IMR-90 (cell line): ENCODE results near the gene BIRC5. TPM values are rescaled to one million over a fixed set of nuclear protein-coding genes. Genes with fewer than 3 reads are reported as not detected.

Experiments
- ATAC-seq: fragments of 200-7000 bp; cut with Tn5 transposase; 2 replicates; pipeline ENCODE4 v1.9.1; 2020; ENCODE audit warnings: low read depth, mild to moderate bottlenecking, moderate library complexity
- BruUV-seq: library from RNA; stranded (reverse); fragments of 400-500 nt; replicated peaks from 2 replicates; lab custom pipeline; 2021; lab: Mats Ljungman, UMichigan
- CTCF ChIA-PET: fragments of 300-600 bp; formaldehyde crosslinking; extraction: SDS; loops from one replicate; lab custom pipeline; 2021; ENCODE audit warnings: antibody characterized with exemption; lab: Yijun Ruan, JAX
- POLR2A ChIA-PET: fragments of 300-600 bp; sonication (Branson Sonifier 250); formaldehyde crosslinking; loops from one replicate; lab custom pipeline; 2022; ENCODE audit warnings: antibody characterized with exemption; ENCODE audit not compliant: unreplicated experiment; lab: Charles Lee
- DNase-seq: peaks from one replicate; pipeline ENCODE4 v3.0.0; 2013
- H2AFZ ChIP-seq: replicated peaks from 2 replicates; pipeline ENCODE3; 2013; ENCODE audit warnings: low read length, mild to moderate bottlenecking; ENCODE audit not compliant: poor library complexity
- H2AK5ac ChIP-seq: 2 replicates; pipeline ENCODE4 v1.6.1; 2013; ENCODE audit warnings: low read depth, low read length, inconsistent platforms
- H2AK9ac ChIP-seq: replicated peaks from 2 replicates; pipeline ENCODE3; 2013; ENCODE audit warnings: mild to moderate bottlenecking, low read depth, low read length, moderate library complexity; ENCODE audit not compliant: poor library complexity
- H2BK120ac ChIP-seq: 2 replicates; pipeline ENCODE4 v1.6.1; 2013; ENCODE audit warnings: low read depth, low read length, inconsistent platforms
- H2BK15ac ChIP-seq: 3 replicates; pipeline ENCODE4 v1.6.1; 2013; ENCODE audit warnings: low read depth, low read length, inconsistent platforms
- H2BK20ac ChIP-seq: 2 replicates; pipeline ENCODE4 v1.6.1; 2013; ENCODE audit warnings: low read depth, mild to moderate bottlenecking, inconsistent platforms, low read length, moderate library complexity
- H2BK5ac ChIP-seq: 2 replicates; pipeline ENCODE4 v1.6.1; 2013; ENCODE audit warnings: mild to moderate bottlenecking, low read depth, low read length, inconsistent platforms; ENCODE audit not compliant: poor library complexity, severe bottlenecking
- H3K14ac ChIP-seq: replicated peaks from 2 replicates; pipeline ENCODE4 v1.6.1; 2013; ENCODE audit warnings: low read depth, low read length, inconsistent platforms
- H3K18ac ChIP-seq: 2 replicates; pipeline ENCODE4 v1.6.1; 2013; ENCODE audit warnings: low read depth, low read length, control low read depth
- H3K23ac ChIP-seq: 2 replicates; pipeline ENCODE4 v1.6.1; 2013; ENCODE audit warnings: low read depth, low read length, inconsistent platforms
- H3K27ac ChIP-seq: 2 replicates; pipeline ENCODE4 v1.5.1; 2013; ENCODE audit warnings: mild to moderate bottlenecking, control low read depth, low read length; ENCODE audit not compliant: insufficient read depth
- H3K27me3 ChIP-seq: 2 replicates; pipeline ENCODE4 v1.6.1; 2013; ENCODE audit warnings: low read length; ENCODE audit not compliant: control insufficient read depth, insufficient read depth
- H3K36me3 ChIP-seq: 2 replicates; pipeline ENCODE4 v1.6.1; 2013; ENCODE audit warnings: low read length, mixed read lengths; ENCODE audit not compliant: control insufficient read depth, insufficient read depth
- H3K4ac ChIP-seq: 2 replicates; pipeline ENCODE4 v1.6.1; 2013; ENCODE audit warnings: low read depth, low read length, inconsistent platforms
- H3K4me1 ChIP-seq: 2 replicates; pipeline ENCODE4 v1.6.1; 2013; ENCODE audit warnings: low read length, mixed read lengths; ENCODE audit not compliant: control insufficient read depth, insufficient read depth
- H3K4me2 ChIP-seq: 2 replicates; pipeline ENCODE4 v1.6.1; 2013; ENCODE audit warnings: low read depth, mild to moderate bottlenecking, control low read depth, low read length, moderate library complexity
- H3K4me3 ChIP-seq: 2 replicates; pipeline ENCODE4 v1.5.1; 2013; ENCODE audit warnings: low read depth, mild to moderate bottlenecking, control low read depth, low read length, moderate library complexity; ENCODE audit not compliant: insufficient read depth
- H3K56ac ChIP-seq: 2 replicates; pipeline ENCODE4 v1.6.1; 2013; ENCODE audit warnings: low read length, inconsistent platforms; ENCODE audit not compliant: insufficient read depth; ENCODE audit errors: extremely low read depth
- H3K79me1 ChIP-seq, 2 experiments: 2 replicates each; pipeline ENCODE4 v1.6.1; 2013; ENCODE audit warnings: low read length in 2 of 2, inconsistent platforms in 1 of 2, low read depth in 1 of 2
- H3K9ac ChIP-seq: 2 replicates; pipeline ENCODE4 v1.6.1; 2013; ENCODE audit warnings: low read depth, low read length, control low read depth
- H3K9me1 ChIP-seq: 2 replicates; pipeline ENCODE4 v1.6.1; 2013; ENCODE audit warnings: low read length, inconsistent platforms; ENCODE audit not compliant: insufficient read depth
- H3K9me3 ChIP-seq: 2 replicates; pipeline ENCODE4 v1.6.1; 2013; ENCODE audit warnings: low read length; ENCODE audit not compliant: control insufficient read depth, insufficient read depth
- H4K20me1 ChIP-seq: 2 replicates; pipeline ENCODE4 v1.6.1; 2013; ENCODE audit warnings: low read length, inconsistent platforms; ENCODE audit not compliant: insufficient read depth
- H4K5ac ChIP-seq: 2 replicates; pipeline ENCODE4 v1.6.1; 2013; ENCODE audit warnings: mild to moderate bottlenecking, low read depth, low read length, control low read depth
- H4K8ac ChIP-seq, 2 experiments: 2 replicates each; pipeline ENCODE4 v1.6.1; 2013; ENCODE audit warnings: low read depth in 2 of 2, low read length in 2 of 2, control low read depth in 1 of 2, inconsistent platforms in 1 of 2
- H4K91ac ChIP-seq: 2 replicates; pipeline ENCODE4 v1.6.1; 2013; ENCODE audit warnings: low read depth, low read length, inconsistent platforms; ENCODE audit not compliant: insufficient read depth
- BHLHE40 ChIP-seq: fragments of 150-350 bp; IDR thresholded peaks from 2 replicates; pipeline ENCODE4 v1.6.1; 2016; ENCODE audit warnings: mild to moderate bottlenecking, low read depth, low read length
- CEBPB ChIP-seq: IDR thresholded peaks from 2 replicates; pipeline ENCODE4 v1.6.1; 2012; ENCODE audit warnings: low read depth, low read length, improper control_type of control experiment
- CHD1 ChIP-seq: IDR thresholded peaks from 2 replicates; pipeline ENCODE4 v1.6.1; 2012; ENCODE audit warnings: low read depth, low read length, improper control_type of control experiment
- FOS ChIP-seq: fragments of 150-350 bp; IDR thresholded peaks from 2 replicates; pipeline ENCODE4 v1.6.1; 2016; ENCODE audit warnings: low read depth, low read length
- MAFK ChIP-seq: IDR thresholded peaks from 2 replicates; pipeline ENCODE4 v1.6.1; 2012; ENCODE audit warnings: low read depth, low read length, improper control_type of control experiment
- MAZ ChIP-seq: IDR thresholded peaks from 2 replicates; pipeline ENCODE4 v1.6.1; 2012; ENCODE audit warnings: low read depth, mild to moderate bottlenecking, low read length, improper control_type of control experiment, moderate library complexity, borderline replicate concordance
- MXI1 ChIP-seq: IDR thresholded peaks from 2 replicates; pipeline ENCODE4 v1.6.1; 2012; ENCODE audit warnings: low read depth, mild to moderate bottlenecking, low read length, moderate library complexity, borderline replicate concordance
- NFE2L2 ChIP-seq: fragments of 150-350 bp; IDR thresholded peaks from 2 replicates; pipeline ENCODE4 v1.6.1; 2016; ENCODE audit warnings: low read depth, mild to moderate bottlenecking, low read length
- POLR2A ChIP-seq: IDR thresholded peaks from 2 replicates; pipeline ENCODE4 v1.6.1; 2012; ENCODE audit warnings: mild to moderate bottlenecking, low read depth, low read length
- RAD21 ChIP-seq: IDR thresholded peaks from 2 replicates; pipeline ENCODE4 v1.6.1; 2012; ENCODE audit warnings: low read length, improper control_type of control experiment
- RCOR1 ChIP-seq: IDR thresholded peaks from 2 replicates; pipeline ENCODE4 v1.6.1; 2012; ENCODE audit warnings: mild to moderate bottlenecking, low read length, improper control_type of control experiment; ENCODE audit not compliant: insufficient replicate concordance
- RFX5 ChIP-seq: IDR thresholded peaks from 2 replicates; pipeline ENCODE4 v1.8.0; 2012; ENCODE audit warnings: low read depth, mild to moderate bottlenecking, low read length, moderate library complexity
- SMC3 ChIP-seq: fragments of 150-350 bp; IDR thresholded peaks from 2 replicates; pipeline ENCODE4 v1.6.1; 2016; ENCODE audit warnings: low read depth, mild to moderate bottlenecking, antibody characterized with exemption, low read length, moderate library complexity
- WGBS, 2 experiments: methylation state at CpG; one replicate each; pipeline versions ENCODE4 v1.1.5 to v1.1.7; 2013; ENCODE audit warnings: missing lambda C conversion rate in 2 of 2; ENCODE audit not compliant: insufficient read length in 1 of 2; ENCODE audit errors: extremely low coverage in 2 of 2; 5-methylcytosine and 5-hydroxymethylcytosine counted together
- dilution Hi-C: fragments of 300-500 bp; cut with HindIII; formaldehyde crosslinking; loops from one replicate; pipeline ENCODE4 v1.14.3; 2018; ENCODE audit warnings: low sequenced_read_pairs; ENCODE audit not compliant: unreplicated experiment
- in situ Hi-C: fragments of 300-500 bp; cut with MboI; formaldehyde crosslinking; loops from 3 replicates; pipeline ENCODE4 v1.14.3; 2019; ENCODE audit warnings: low sequenced_read_pairs, inconsistent platforms, mixed read lengths
- intact Hi-C: fragments of 100-400 bp; cut with micrococcal nuclease; formaldehyde crosslinking; loops from 2 replicates; pipeline ENCODE4 v1.10.0; 2022
- polyA plus RNA-seq, 3 experiments: library from polyadenylated mRNA; depleted of rRNA; stranded (reverse); fragments of >200 nt; gene quantifications; 2 replicates each; pipeline ENCODE4 v1.2.3, GENCODE V29; 2012; ENCODE audit warnings: low replicate concordance in 1 of 3
- total RNA-seq: library from RNA; depleted of rRNA; stranded (reverse); fragments of >200 nt; gene quantifications from 2 replicates; pipeline ENCODE4 v1.2.3, GENCODE V29; 2012
- TF ChIP-seq, protein P1 (sequence below): conservative IDR thresholded peaks from 2 replicates; pipeline ENCODE4 v1.5.1; 2012; ENCODE audit warnings: mild to moderate bottlenecking, low read depth, low read length, improper control_type of control experiment
- TF ChIP-seq, protein P2 (sequence below): fragments of 150-350 bp; IDR thresholded peaks from 2 replicates; pipeline ENCODE4 v1.6.1; 2017; ENCODE audit warnings: mild to moderate bottlenecking, antibody characterized with exemption, low read length, low read depth
- TF ChIP-seq, protein P3 (sequence below): fragments of 150-350 bp; IDR thresholded peaks from 2 replicates; pipeline ENCODE4 v1.6.1; 2016; ENCODE audit warnings: low read depth, mild to moderate bottlenecking, low read length, moderate library complexity, borderline replicate concordance

Gene BIRC5
- total and polyA plus RNA-seq, 2 of the 4 experiments (the other 2 are of a cell fraction) = 16.6 to 52.7 TPM

DNA sequence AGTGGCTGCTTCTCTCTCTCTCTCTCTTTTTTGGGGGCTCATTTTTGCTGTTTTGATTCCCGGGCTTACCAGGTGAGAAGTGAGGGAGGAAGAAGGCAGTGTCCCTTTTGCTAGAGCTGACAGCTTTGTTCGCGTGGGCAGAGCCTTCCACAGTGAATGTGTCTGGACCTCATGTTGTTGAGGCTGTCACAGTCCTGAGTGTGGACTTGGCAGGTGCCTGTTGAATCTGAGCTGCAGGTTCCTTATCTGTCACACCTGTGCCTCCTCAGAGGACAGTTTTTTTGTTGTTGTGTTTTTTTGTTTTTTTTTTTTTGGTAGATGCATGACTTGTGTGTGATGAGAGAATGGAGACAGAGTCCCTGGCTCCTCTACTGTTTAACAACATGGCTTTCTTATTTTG, 9.7 kb downstream of the BIRC5 start:
- H3K9me1 ChIP-seq = no peaks in the 10 kb centered on the region
- peaks cover 0 to 14% of the 10 kb centered on the region in 2 experiments; a peak in 3 of 4 replicates for H3K79me1 ChIP-seq
- no peak overlapping the region for H2BK15ac ChIP-seq
- no peak overlapping the region for H3K14ac ChIP-seq
- H3K4me1 ChIP-seq = no peaks in the 10 kb centered on the region
- H3K4me2 ChIP-seq = no peak overlapping the region
- H2BK20ac ChIP-seq = no peak overlapping the region
- no peak overlapping the region for H4K5ac ChIP-seq
- intact Hi-C loops = no loop called here
- no peak overlapping the region for H3K56ac ChIP-seq
- no peak overlapping the region for H3K9ac ChIP-seq
- no peak overlapping the region for H2AFZ ChIP-seq
- H3K18ac ChIP-seq = no peak overlapping the region
- TF ChIP-seq CHD1 = no peak
- no peak for TF ChIP-seq POLR2A
- no peak for TF ChIP-seq BHLHE40
- TF ChIP-seq CEBPB = no peak
- no peak for TF ChIP-seq RAD21
- TF ChIP-seq, protein P1, sequence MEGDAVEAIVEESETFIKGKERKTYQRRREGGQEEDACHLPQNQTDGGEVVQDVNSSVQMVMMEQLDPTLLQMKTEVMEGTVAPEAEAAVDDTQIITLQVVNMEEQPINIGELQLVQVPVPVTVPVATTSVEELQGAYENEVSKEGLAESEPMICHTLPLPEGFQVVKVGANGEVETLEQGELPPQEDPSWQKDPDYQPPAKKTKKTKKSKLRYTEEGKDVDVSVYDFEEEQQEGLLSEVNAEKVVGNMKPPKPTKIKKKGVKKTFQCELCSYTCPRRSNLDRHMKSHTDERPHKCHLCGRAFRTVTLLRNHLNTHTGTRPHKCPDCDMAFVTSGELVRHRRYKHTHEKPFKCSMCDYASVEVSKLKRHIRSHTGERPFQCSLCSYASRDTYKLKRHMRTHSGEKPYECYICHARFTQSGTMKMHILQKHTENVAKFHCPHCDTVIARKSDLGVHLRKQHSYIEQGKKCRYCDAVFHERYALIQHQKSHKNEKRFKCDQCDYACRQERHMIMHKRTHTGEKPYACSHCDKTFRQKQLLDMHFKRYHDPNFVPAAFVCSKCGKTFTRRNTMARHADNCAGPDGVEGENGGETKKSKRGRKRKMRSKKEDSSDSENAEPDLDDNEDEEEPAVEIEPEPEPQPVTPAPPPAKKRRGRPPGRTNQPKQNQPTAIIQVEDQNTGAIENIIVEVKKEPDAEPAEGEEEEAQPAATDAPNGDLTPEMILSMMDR = no peak
- no peak for TF ChIP-seq NFE2L2
- no peak for TF ChIP-seq MXI1
- TF ChIP-seq, protein P2, sequence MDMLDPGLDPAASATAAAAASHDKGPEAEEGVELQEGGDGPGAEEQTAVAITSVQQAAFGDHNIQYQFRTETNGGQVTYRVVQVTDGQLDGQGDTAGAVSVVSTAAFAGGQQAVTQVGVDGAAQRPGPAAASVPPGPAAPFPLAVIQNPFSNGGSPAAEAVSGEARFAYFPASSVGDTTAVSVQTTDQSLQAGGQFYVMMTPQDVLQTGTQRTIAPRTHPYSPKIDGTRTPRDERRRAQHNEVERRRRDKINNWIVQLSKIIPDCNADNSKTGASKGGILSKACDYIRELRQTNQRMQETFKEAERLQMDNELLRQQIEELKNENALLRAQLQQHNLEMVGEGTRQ = no peak
- TF ChIP-seq RFX5 = no peak
- TF ChIP-seq MAFK = no peak
- TF ChIP-seq, protein P3, sequence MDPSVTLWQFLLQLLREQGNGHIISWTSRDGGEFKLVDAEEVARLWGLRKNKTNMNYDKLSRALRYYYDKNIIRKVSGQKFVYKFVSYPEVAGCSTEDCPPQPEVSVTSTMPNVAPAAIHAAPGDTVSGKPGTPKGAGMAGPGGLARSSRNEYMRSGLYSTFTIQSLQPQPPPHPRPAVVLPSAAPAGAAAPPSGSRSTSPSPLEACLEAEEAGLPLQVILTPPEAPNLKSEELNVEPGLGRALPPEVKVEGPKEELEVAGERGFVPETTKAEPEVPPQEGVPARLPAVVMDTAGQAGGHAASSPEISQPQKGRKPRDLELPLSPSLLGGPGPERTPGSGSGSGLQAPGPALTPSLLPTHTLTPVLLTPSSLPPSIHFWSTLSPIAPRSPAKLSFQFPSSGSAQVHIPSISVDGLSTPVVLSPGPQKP = no peak
- TF ChIP-seq FOS = no peak
- no peak for TF ChIP-seq SMC3
- no peak for TF ChIP-seq RCOR1
- TF ChIP-seq MAZ = no peak
- no peak overlapping the region for H2AK9ac ChIP-seq
- TSS peak; percentile 91 for BruUV-seq
- H3K27ac ChIP-seq = no peak overlapping the region
- no peak for DNase-seq
- H3K23ac ChIP-seq = no peak overlapping the region
- H2BK120ac ChIP-seq = no peak overlapping the region
- no peaks in the 10 kb centered on the region; the same call in 1 of the 2 replicates for H4K20me1 ChIP-seq
- no peak overlapping the region for H3K4ac ChIP-seq
- H3K9me3 ChIP-seq = no peaks in the 10 kb centered on the region
- no peak overlapping the region for H4K8ac ChIP-seq
- CTCF ChIA-PET = no interaction called here
- no peak overlapping the region for H2BK5ac ChIP-seq
- no CpG with 5 or more reads among the region's 3 CpGs for WGBS, 2 experiments
- dilution Hi-C loops = no loop called here
- peaks cover 3% of the 10 kb centered on the region; the same call in 1 of the 2 replicates for H3K36me3 ChIP-seq
- H3K4me3 ChIP-seq = no peak overlapping the region
- POLR2A ChIA-PET = no interaction called here
- no peak overlapping the region for H4K91ac ChIP-seq
- no peak for ATAC-seq
- H2AK5ac ChIP-seq = no peak overlapping the region
- in situ Hi-C loops = no loop called here
- H3K27me3 ChIP-seq = no peaks in the 10 kb centered on the region
